ENCODE data around the gene INSIG1. TPM values are rescaled to one million over a fixed set of nuclear protein-coding genes. Genes with fewer than 3 reads are reported as not detected.

INSIG1 gene
- total RNA-seq, 4 donors from 2014 or later: 17.5 to 79.4 (median 29.8) TPM

GRCh38 chr7:155316427-155317113 lies 18.9 kb downstream of the INSIG1 start:
- Histone ChIP-seq H3K4me1 (no peaks in the 10 kb centered on the region), H3K4me3 (replicated peaks in 1 of 3) (no peak overlapping the region), H3K27ac (no peak overlapping the region), H3K9me3 (no peaks in the 10 kb centered on the region), H3K36me3 (no peaks in the 10 kb centered on the region), H3K27me3 (no peaks in the 10 kb centered on the region)
- DNase-seq: no peak
- intact Hi-C loops (cut with DNase I): no loop called here
- WGBS, 2 donors: 66 to 71% methylated on average over 13 of the region's 13 CpGs
- TF ChIP-seq, protein P1, sequence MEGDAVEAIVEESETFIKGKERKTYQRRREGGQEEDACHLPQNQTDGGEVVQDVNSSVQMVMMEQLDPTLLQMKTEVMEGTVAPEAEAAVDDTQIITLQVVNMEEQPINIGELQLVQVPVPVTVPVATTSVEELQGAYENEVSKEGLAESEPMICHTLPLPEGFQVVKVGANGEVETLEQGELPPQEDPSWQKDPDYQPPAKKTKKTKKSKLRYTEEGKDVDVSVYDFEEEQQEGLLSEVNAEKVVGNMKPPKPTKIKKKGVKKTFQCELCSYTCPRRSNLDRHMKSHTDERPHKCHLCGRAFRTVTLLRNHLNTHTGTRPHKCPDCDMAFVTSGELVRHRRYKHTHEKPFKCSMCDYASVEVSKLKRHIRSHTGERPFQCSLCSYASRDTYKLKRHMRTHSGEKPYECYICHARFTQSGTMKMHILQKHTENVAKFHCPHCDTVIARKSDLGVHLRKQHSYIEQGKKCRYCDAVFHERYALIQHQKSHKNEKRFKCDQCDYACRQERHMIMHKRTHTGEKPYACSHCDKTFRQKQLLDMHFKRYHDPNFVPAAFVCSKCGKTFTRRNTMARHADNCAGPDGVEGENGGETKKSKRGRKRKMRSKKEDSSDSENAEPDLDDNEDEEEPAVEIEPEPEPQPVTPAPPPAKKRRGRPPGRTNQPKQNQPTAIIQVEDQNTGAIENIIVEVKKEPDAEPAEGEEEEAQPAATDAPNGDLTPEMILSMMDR (IDR thresholded peaks at IDR 0.05): no peak
- TF ChIP-seq POLR2A (IDR thresholded peaks at IDR 0.05): no peak

DNA sequence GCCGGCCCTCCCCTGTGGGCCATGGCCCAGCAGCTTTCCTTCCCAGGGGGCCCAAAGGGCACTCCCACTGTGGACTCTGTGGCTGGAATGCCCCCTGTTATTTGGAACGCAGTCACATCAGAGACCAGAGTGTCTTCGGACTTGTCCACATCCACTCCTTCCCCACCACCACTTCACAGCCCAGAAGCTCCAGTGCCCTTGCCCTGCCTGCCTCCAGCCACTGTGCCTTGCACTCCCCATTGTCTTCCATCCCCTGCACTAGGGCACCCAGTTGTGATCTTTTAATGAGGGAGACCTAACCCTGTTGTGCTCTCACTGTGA lies 19.4 kb downstream of the INSIG1 start:
- Histone ChIP-seq H3K27ac (no peak overlapping the region), H3K27me3 (no peaks in the 10 kb centered on the region), H3K4me3 (replicated peaks in 1 of 3) (no peak overlapping the region), H3K4me1 (no peaks in the 10 kb centered on the region), H3K9me3 (no peaks in the 10 kb centered on the region), H3K36me3 (no peaks in the 10 kb centered on the region)
- 79 to 88% methylated on average over 2 to 3 of the region's 3 CpGs for WGBS, 2 donors
- intact Hi-C loops (cut with DNase I): no loop called here
- TF ChIP-seq, protein P1 (IDR thresholded peaks at IDR 0.05): no peak
- no peak for TF ChIP-seq POLR2A (IDR thresholded peaks at IDR 0.05)
- no peak for DNase-seq

DNA sequence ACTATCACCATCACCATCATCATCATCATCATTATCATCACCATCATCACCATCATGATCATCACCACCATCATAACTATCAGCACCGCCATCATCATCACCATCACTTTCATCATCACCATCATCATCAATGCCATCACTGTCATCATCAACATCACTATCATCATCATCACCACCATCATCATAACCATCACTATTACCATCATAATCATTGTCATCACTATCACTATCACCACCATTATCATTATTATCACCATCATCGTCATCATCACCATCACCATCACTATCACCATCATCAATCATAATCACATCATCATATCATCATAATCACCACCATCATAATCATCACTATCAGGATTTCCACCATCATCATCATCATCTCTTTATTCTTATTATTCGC lies 20.6 kb downstream of the INSIG1 start:
- no peak overlapping the region for H3K27ac ChIP-seq
- H3K4me1 ChIP-seq: no peaks in the 10 kb centered on the region
- WGBS, 2 donors: 96 to 97% methylated on average over 3 of the region's 3 CpGs
- no peak for DNase-seq
- H3K4me3 ChIP-seq (replicated peaks in 1 of 3): no peak overlapping the region
- H3K27me3 ChIP-seq: no peaks in the 10 kb centered on the region
- intact Hi-C loops (cut with DNase I): no loop called here
- no peaks in the 10 kb centered on the region for H3K9me3 ChIP-seq
- H3K36me3 ChIP-seq: no peaks in the 10 kb centered on the region
- no peak for TF ChIP-seq POLR2A (IDR thresholded peaks at IDR 0.05)
- TF ChIP-seq, protein P1 (IDR thresholded peaks at IDR 0.05): no peak

DNA sequence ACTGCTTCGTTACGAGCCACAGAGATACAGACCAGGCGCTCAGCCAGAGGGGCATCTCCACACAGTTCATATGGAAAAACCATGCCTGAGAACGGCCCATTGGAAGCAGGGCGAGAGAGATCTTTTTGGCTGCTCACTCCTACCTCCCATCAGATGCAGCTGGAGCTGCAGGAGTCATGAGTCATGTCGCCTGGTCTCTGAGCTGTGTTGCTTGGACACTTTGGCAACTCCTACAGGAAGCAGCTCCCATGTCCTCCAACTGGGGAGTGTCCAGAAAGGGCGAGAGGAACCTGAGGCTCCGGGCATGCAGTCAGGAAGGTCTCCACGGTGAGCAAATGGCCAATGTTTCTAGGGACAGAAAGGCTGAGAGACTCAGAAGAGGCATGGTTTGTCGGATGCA lies 24.9 kb downstream of the INSIG1 start:
- Histone ChIP-seq H3K4me1 (no peaks in the 10 kb centered on the region), H3K4me3 (replicated peaks in 1 of 3) (no peak overlapping the region), H3K9me3 (no peaks in the 10 kb centered on the region), H3K36me3 (no peaks in the 10 kb centered on the region), H3K27me3 (no peaks in the 10 kb centered on the region), H3K27ac (no peak overlapping the region)
- no peak for DNase-seq
- intact Hi-C loops (cut with DNase I): no loop called here
- WGBS, 2 donors: 59 to 64% methylated on average over 8 to 10 of the region's 10 CpGs
- TF ChIP-seq, protein P1 (IDR thresholded peaks at IDR 0.05): no peak
- TF ChIP-seq POLR2A (IDR thresholded peaks at IDR 0.05): no peak

DNA sequence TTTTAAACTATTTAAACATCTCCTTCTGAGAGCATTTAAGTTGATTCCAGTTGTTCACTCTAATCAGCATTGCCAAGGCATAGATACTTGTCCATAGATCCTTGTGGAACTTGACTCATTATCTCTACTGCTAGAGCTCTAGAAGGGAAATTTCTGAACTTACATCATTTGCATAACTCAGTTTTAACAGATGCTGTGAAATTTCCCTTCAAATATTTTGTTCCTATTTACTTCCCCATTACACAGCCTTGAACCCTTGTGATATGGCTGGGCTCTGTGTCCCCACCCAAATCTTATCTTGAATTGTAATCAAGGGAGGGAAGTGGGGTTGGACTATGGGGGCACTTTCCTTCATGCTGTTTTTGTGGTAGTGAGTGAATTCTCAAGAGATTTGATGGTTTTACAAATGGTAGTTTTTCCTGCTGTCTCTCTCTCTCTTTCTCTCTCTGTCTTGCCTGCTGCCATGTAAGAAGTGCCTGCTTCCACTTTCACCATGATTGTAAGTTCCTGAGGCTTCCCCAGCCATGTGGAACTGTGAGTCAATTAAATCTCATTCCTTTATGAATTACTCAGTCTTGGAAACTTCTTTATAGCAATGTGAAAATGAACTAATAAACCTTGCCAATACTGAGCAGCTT lies 25.4 kb downstream of the INSIG1 start:
- Histone ChIP-seq H3K27me3 (no peaks in the 10 kb centered on the region), H3K27ac (no peak overlapping the region), H3K4me1 (no peaks in the 10 kb centered on the region), H3K9me3 (no peaks in the 10 kb centered on the region), H3K36me3 (no peaks in the 10 kb centered on the region), H3K4me3 (replicated peaks in 1 of 3) (no peak overlapping the region)
- intact Hi-C loops (cut with DNase I): no loop called here
- no peak for DNase-seq
- no peak for TF ChIP-seq POLR2A (IDR thresholded peaks at IDR 0.05)
- TF ChIP-seq, protein P1 (IDR thresholded peaks at IDR 0.05): no peak
